ENCODE results near the gene KLHL25. TPM values are rescaled to one million over a fixed set of nuclear protein-coding genes. Genes with fewer than 3 reads are reported as not detected.

Gene KLHL25
- total and polyA plus RNA-seq, 2 of the 8 experiments (the other 6 are each of a cell fraction or from before 2014, with no cell fraction given) = 16.5 to 22.0 TPM

DNA sequence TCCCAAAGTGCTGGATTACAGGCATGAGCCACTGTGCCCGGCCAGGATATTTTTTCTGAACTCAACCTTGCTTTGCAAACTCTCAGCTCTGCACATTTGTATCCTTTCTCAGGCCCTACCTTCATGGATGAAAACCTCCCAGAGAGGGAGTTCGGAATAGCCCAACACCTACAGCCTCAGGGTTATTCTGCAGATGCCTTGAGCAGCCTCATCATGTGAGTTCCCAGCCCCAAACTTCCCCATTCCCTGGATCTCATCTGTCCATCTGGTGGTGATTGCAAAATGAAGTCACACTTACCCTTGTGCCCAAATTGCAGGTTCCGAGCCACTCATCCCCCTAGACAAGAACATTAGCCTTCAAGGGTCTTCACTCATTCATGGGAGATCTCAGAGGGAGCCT, 39.9 kb upstream of the KLHL25 start:
- H2BK20ac ChIP-seq (ENCODE audit: low read length) = no peak overlapping the region
- no peak overlapping the region for H3K9ac ChIP-seq (replicated peaks in 1 of 4; ENCODE audit: extremely low read depth in 1 of 4, low read depth in 3 of 4, low read length in 3 of 4)
- H3K4me3 ChIP-seq (ENCODE audit: extremely low read depth in 1 of 4, insufficient read depth in 2 of 4, low read depth in 3 of 4, low read length in 4 of 4) = no peak overlapping the region
- H2BK12ac ChIP-seq (ENCODE audit: low read depth, low read length) = no peak overlapping the region
- no peaks in the 10 kb centered on the region for H3K79me2 ChIP-seq (ENCODE audit: control insufficient read depth in 1 of 2, insufficient read depth in 2 of 2, low read length in 2 of 2)
- H2BK5ac ChIP-seq (ENCODE audit: low read depth, low read length) = no peak overlapping the region
- no peak overlapping the region for H2BK120ac ChIP-seq (replicated peaks; ENCODE audit: low read depth, low read length)
- POLR2A ChIA-PET (ENCODE audit: partially characterized antibody) = no interaction called here
- no peak overlapping the region for H4K5ac ChIP-seq (ENCODE audit: insufficient read length, low read depth, low read length)
- H3K79me1 ChIP-seq (ENCODE audit: low read depth, low read length) = no peaks in the 10 kb centered on the region
- H3K4me2 ChIP-seq (ENCODE audit: insufficient read depth in 1 of 2, low read depth in 2 of 2, low read length in 2 of 2) = no peak overlapping the region
- no peak overlapping the region for H3K27ac ChIP-seq (ENCODE audit: low read depth, low read length)
- H4K8ac ChIP-seq (ENCODE audit: extremely low read depth, insufficient read depth, low read length) = no peak overlapping the region
- no peak for FAIRE-seq
- no peak overlapping the region for H3K4ac ChIP-seq (replicated peaks; ENCODE audit: insufficient read length, low read depth, low read length)
- no peak overlapping the region for H3K14ac ChIP-seq (ENCODE audit: insufficient read length)
- H2AK5ac ChIP-seq (ENCODE audit: low read depth, low read length) = no peak overlapping the region
- no peak overlapping the region for H2BK15ac ChIP-seq (ENCODE audit: low read length)
- CTCF ChIA-PET (ENCODE audit: partially characterized antibody) = interaction anchor here (0.9 to 4.2 kb wide), 3 partner anchors 84 to 189 kb away, joined by 3 to 20 read pairs (median 11); no protein-coding TSS in a partner anchor
- WGBS, 2 experiments (ENCODE audit: extremely low coverage in 1 of 2, insufficient coverage in 1 of 2, insufficient read length in 1 of 2, insufficient replicate concordance in 2 of 2, low coverage in 1 of 2, low lambda C conversion rate in 2 of 2, missing lambda C conversion rate in 1 of 2) = 82% methylated on average over 3 of the region's 3 CpGs; no CpG with 5 or more reads in 1 of the 2 experiments
- H3K4me1 ChIP-seq (replicated peaks in 1 of 4; ENCODE audit: control insufficient read depth in 3 of 4, insufficient read depth in 4 of 4, low read length in 3 of 4) = no peaks in the 10 kb centered on the region
- no peaks in the 10 kb centered on the region for H3K9me3 ChIP-seq (ENCODE audit: insufficient read depth in 2 of 2, low read depth in 1 of 2, low read length in 1 of 2)
- no peaks in the 10 kb centered on the region for H3K23me2 ChIP-seq (ENCODE audit: low read depth, low read length)
- H3K18ac ChIP-seq (ENCODE audit: extremely low read depth, low read length) = no peak overlapping the region
- H2AFZ ChIP-seq (ENCODE audit: low read length) = no peak overlapping the region
- H4K20me1 ChIP-seq (replicated peaks in 1 of 2; ENCODE audit: control insufficient read depth in 1 of 2, insufficient read depth in 2 of 2, low read length in 2 of 2) = no peaks in the 10 kb centered on the region
- H3K27me3 ChIP-seq (replicated peaks in 1 of 4; ENCODE audit: control insufficient read depth in 3 of 4, extremely low read depth in 1 of 4, insufficient read depth in 3 of 4, low read length in 3 of 4) = peaks cover 0 to 4% (median under 1%) of the 10 kb centered on the region in 4 experiments; a peak in 3 of 7 replicates
- H4K91ac ChIP-seq (replicated peaks; ENCODE audit: insufficient read length, low read length) = no peak overlapping the region
- DNase-seq (ENCODE audit: low read depth in 1 of 2, low spot score in 2 of 2) = no peak
- no peaks in the 10 kb centered on the region for H3K36me3 ChIP-seq (ENCODE audit: control insufficient read depth in 2 of 4, insufficient read depth in 4 of 4, low read length in 3 of 4)
- no peak overlapping the region for H3K56ac ChIP-seq (replicated peaks; ENCODE audit: insufficient read length, low read depth, low read length)
- H3K23ac ChIP-seq (ENCODE audit: insufficient read length) = no peak overlapping the region
- TF ChIP-seq SP2 (IDR thresholded peaks at IDR 0.05; ENCODE audit: low read length) (no peak), RXRA (IDR thresholded peaks at IDR 0.05; ENCODE audit: insufficient read depth, low read depth, low read length) (no peak), SUZ12 (IDR thresholded peaks at IDR 0.05; ENCODE audit: low read length) (no peak), ATF3 (IDR thresholded peaks at IDR 0.05; ENCODE audit: insufficient read depth, low read depth, low read length) (no peak), BRCA1 (IDR thresholded peaks at IDR 0.05; ENCODE audit: low read depth, low read length) (no peak), EZH2 (IDR thresholded peaks at IDR 0.05; ENCODE audit: low read depth, low read length, severe bottlenecking) (no peak), KDM4A (IDR thresholded peaks at IDR 0.05; ENCODE audit: low read depth, low read length, severe bottlenecking) (no peak)
